HG02623 (cell line): ENCODE results near the gene TMEM213.

Source experiments
- ATAC-seq: cut with Tn5 transposase; IDR thresholded peaks from one replicate; pipeline ENCODE4 v1.9.1; 2021; ENCODE audit warnings: moderate library complexity; ENCODE audit not compliant: unreplicated experiment

TMEM213 gene

GRCh38 chr7:138872576-138872975 is 74.8 kb downstream of the TMEM213 start:
- no peak for ATAC-seq

GRCh38 chr7:138873220-138873892 is 75.6 kb downstream of the TMEM213 start:
- ATAC-seq, result no peak

GRCh38 chr7:138875794-138876193 is 78.0 kb downstream of the TMEM213 start:
- no peak for ATAC-seq

GRCh38 chr7:138876326-138876725 is 78.5 kb downstream of the TMEM213 start:
- ATAC-seq, result no peak

GRCh38 chr7:138878051-138878450 is 80.3 kb downstream of the TMEM213 start:
- ATAC-seq, result no peak

GRCh38 chr7:138878856-138879255 is 81.1 kb downstream of the TMEM213 start:
- no peak for ATAC-seq

GRCh38 chr7:138879356-138879755 is 81.6 kb downstream of the TMEM213 start:
- no peak for ATAC-seq

- no peak for ATAC-seq
Measured at GRCh38 chr7:138880881-138881578, 83.2 kb downstream of the TMEM213 start.

GRCh38 chr7:138881579-138882188 is 83.9 kb downstream of the TMEM213 start:
- no peak for ATAC-seq

- ATAC-seq, result no peak
Measured at GRCh38 chr7:138882249-138882648, 84.5 kb downstream of the TMEM213 start.

- no peak for ATAC-seq
Measured at GRCh38 chr7:138885383-138886147, 87.8 kb downstream of the TMEM213 start.

- peak; percentile 74 for ATAC-seq
Measured at GRCh38 chr7:138886501-138886917, 88.7 kb downstream of the TMEM213 start.

- ATAC-seq, result no peak
Measured at GRCh38 chr7:138887085-138887710, 89.4 kb downstream of the TMEM213 start.
